ENCODE results near the gene CEBPA. TPM values are rescaled to one million over a fixed set of nuclear protein-coding genes. Genes with fewer than 3 reads are reported as not detected.
A peak's percentile ranks its signal among the peaks of the same experiment; 100 is the strongest.

The CEBPA gene
- polyA plus RNA-seq, 4 donors = 31.0 to 203 (median 58.2) TPM

- Histone ChIP-seq H3K36me3 (ENCODE audit: control insufficient read depth in 3 of 3, insufficient read depth in 2 of 3, low read depth in 1 of 3, low read length in 3 of 3) (no peaks in the 10 kb centered on the region), H3K4me1 (ENCODE audit: control insufficient read depth in 3 of 3, insufficient read depth in 2 of 3, low read depth in 1 of 3, low read length in 2 of 3) (no peaks in the 10 kb centered on the region), H3K27me3 (ENCODE audit: control insufficient read depth in 3 of 3, insufficient read depth in 3 of 3, low read length in 3 of 3) (peaks cover 0 to 2% (median 0%) of the 10 kb centered on the region in 3 donors), H3K9me3 (ENCODE audit: control insufficient read depth in 2 of 2, insufficient read depth in 1 of 2, low read depth in 1 of 2, low read length in 1 of 2) (no peaks in the 10 kb centered on the region), H3K4me3 (ENCODE audit: low read depth in 1 of 3, low read length in 3 of 3) (no peak overlapping the region), H3K27ac (ENCODE audit: low read depth in 1 of 3, low read length in 2 of 3) (no peak overlapping the region)
- DNase-seq (no peak), FAIRE-seq (no peak)
- WGBS, 3 donors = 92 to 93% (median 93%) methylated on average over 6 of the region's 6 CpGs
These were observed 42.8 kb upstream of the CEBPA start for GRCh38 chr19:33345163-33345562.

- H3K36me3 ChIP-seq (ENCODE audit: control insufficient read depth in 3 of 3, insufficient read depth in 2 of 3, low read depth in 1 of 3, low read length in 3 of 3) = no peaks in the 10 kb centered on the region
- WGBS, 3 donors = 62 to 65% (median 65%) methylated on average over 4 of the region's 4 CpGs
- no peak for FAIRE-seq
These were observed 42.2 kb upstream of the CEBPA start for GRCh38 chr19:33344573-33344925.

GRCh38 chr19:33343859-33344572 is 41.7 kb upstream of the CEBPA start:
- Histone ChIP-seq H3K27ac (ENCODE audit: low read depth in 1 of 3, low read length in 2 of 3) (no peak overlapping the region), H3K9me3 (ENCODE audit: control insufficient read depth in 2 of 2, insufficient read depth in 1 of 2, low read depth in 1 of 2, low read length in 1 of 2) (no peaks in the 10 kb centered on the region), H3K27me3 (ENCODE audit: control insufficient read depth in 3 of 3, insufficient read depth in 3 of 3, low read length in 3 of 3) (peaks cover 0 to 2% (median 0%) of the 10 kb centered on the region in 3 donors), H3K4me3 (ENCODE audit: low read depth in 1 of 3, low read length in 3 of 3) (no peak overlapping the region), H3K4me1 (ENCODE audit: control insufficient read depth in 3 of 3, insufficient read depth in 2 of 3, low read depth in 1 of 3, low read length in 2 of 3) (no peaks in the 10 kb centered on the region), H3K36me3 (ENCODE audit: control insufficient read depth in 3 of 3, insufficient read depth in 2 of 3, low read depth in 1 of 3, low read length in 3 of 3) (no peaks in the 10 kb centered on the region)
- 33 to 60% (median 55%) methylated on average over 12 of the region's 12 CpGs for WGBS, 3 donors
- no peak for FAIRE-seq
- DNase-seq = no peak

More at GRCh38 chr19:33344573-33344925, 42.2 kb upstream of the CEBPA start:
- Histone ChIP-seq H3K27ac (ENCODE audit: low read depth in 1 of 3, low read length in 2 of 3) (no peak overlapping the region), H3K4me1 (ENCODE audit: control insufficient read depth in 3 of 3, insufficient read depth in 2 of 3, low read depth in 1 of 3, low read length in 2 of 3) (no peaks in the 10 kb centered on the region), H3K9me3 (ENCODE audit: control insufficient read depth in 2 of 2, insufficient read depth in 1 of 2, low read depth in 1 of 2, low read length in 1 of 2) (no peaks in the 10 kb centered on the region), H3K4me3 (ENCODE audit: low read depth in 1 of 3, low read length in 3 of 3) (no peak overlapping the region), H3K27me3 (ENCODE audit: control insufficient read depth in 3 of 3, insufficient read depth in 3 of 3, low read length in 3 of 3) (peaks cover 0 to 2% (median 0%) of the 10 kb centered on the region in 3 donors)
- DNase-seq = no peak

- 75 to 96% (median 76%) methylated on average over 2 of the region's 2 CpGs for WGBS, 3 donors
- Histone ChIP-seq H3K27me3 (ENCODE audit: control insufficient read depth in 3 of 3, insufficient read depth in 3 of 3, low read length in 3 of 3) (peaks cover 0 to 2% (median 0%) of the 10 kb centered on the region in 3 donors), H3K9me3 (ENCODE audit: control insufficient read depth in 2 of 2, insufficient read depth in 1 of 2, low read depth in 1 of 2, low read length in 1 of 2) (no peaks in the 10 kb centered on the region), H3K27ac (ENCODE audit: low read depth in 1 of 3, low read length in 2 of 3) (no peak overlapping the region), H3K4me1 (ENCODE audit: control insufficient read depth in 3 of 3, insufficient read depth in 2 of 3, low read depth in 1 of 3, low read length in 2 of 3) (no peaks in the 10 kb centered on the region), H3K36me3 (ENCODE audit: control insufficient read depth in 3 of 3, insufficient read depth in 2 of 3, low read depth in 1 of 3, low read length in 3 of 3) (no peaks in the 10 kb centered on the region), H3K4me3 (ENCODE audit: low read depth in 1 of 3, low read length in 3 of 3) (no peak overlapping the region)
- FAIRE-seq (no peak), DNase-seq (no peak)
These were observed 41.0 kb upstream of the CEBPA start for GRCh38 chr19:33343301-33343700.

GRCh38 chr19:33340991-33341390 is 38.7 kb upstream of the CEBPA start:
- Histone ChIP-seq H3K4me1 (ENCODE audit: control insufficient read depth in 3 of 3, insufficient read depth in 2 of 3, low read depth in 1 of 3, low read length in 2 of 3) (peaks cover 0 to 5% (median 0%) of the 10 kb centered on the region in 3 donors), H3K36me3 (ENCODE audit: control insufficient read depth in 3 of 3, insufficient read depth in 2 of 3, low read depth in 1 of 3, low read length in 3 of 3) (no peaks in the 10 kb centered on the region), H3K9me3 (ENCODE audit: control insufficient read depth in 2 of 2, insufficient read depth in 1 of 2, low read depth in 1 of 2, low read length in 1 of 2) (no peaks in the 10 kb centered on the region), H3K27ac (ENCODE audit: low read depth in 1 of 3, low read length in 2 of 3) (no peak overlapping the region), H3K27me3 (ENCODE audit: control insufficient read depth in 3 of 3, insufficient read depth in 3 of 3, low read length in 3 of 3) (no peaks in the 10 kb centered on the region), H3K4me3 (ENCODE audit: low read depth in 1 of 3, low read length in 3 of 3) (no peak overlapping the region)
- WGBS, 3 donors = 23 to 50% (median 39%) methylated on average over 2 of the region's 2 CpGs
- no peak for FAIRE-seq
- no peak for DNase-seq

- Histone ChIP-seq H3K27me3 (ENCODE audit: control insufficient read depth in 3 of 3, insufficient read depth in 3 of 3, low read length in 3 of 3) (no peaks in the 10 kb centered on the region), H3K9me3 (ENCODE audit: control insufficient read depth in 2 of 2, insufficient read depth in 1 of 2, low read depth in 1 of 2, low read length in 1 of 2) (no peaks in the 10 kb centered on the region), H3K36me3 (ENCODE audit: control insufficient read depth in 3 of 3, insufficient read depth in 2 of 3, low read depth in 1 of 3, low read length in 3 of 3) (no peaks in the 10 kb centered on the region), H3K4me3 (ENCODE audit: low read depth in 1 of 3, low read length in 3 of 3) (no peak overlapping the region), H3K4me1 (ENCODE audit: control insufficient read depth in 3 of 3, insufficient read depth in 2 of 3, low read depth in 1 of 3, low read length in 2 of 3) (peaks cover 0 to 5% (median 0%) of the 10 kb centered on the region in 3 donors), H3K27ac (ENCODE audit: low read depth in 1 of 3, low read length in 2 of 3) (no peak overlapping the region)
- no peak for FAIRE-seq
- 77 to 80% (median 79%) methylated on average over 8 of the region's 8 CpGs for WGBS, 3 donors
- DNase-seq = no peak
These were observed 37.0 kb upstream of the CEBPA start for GRCh38 chr19:33339016-33339984.

- Histone ChIP-seq H3K9me3 (ENCODE audit: control insufficient read depth in 2 of 2, insufficient read depth in 1 of 2, low read depth in 1 of 2, low read length in 1 of 2) (no peaks in the 10 kb centered on the region), H3K27me3 (ENCODE audit: control insufficient read depth in 3 of 3, insufficient read depth in 3 of 3, low read length in 3 of 3) (no peaks in the 10 kb centered on the region), H3K4me1 (ENCODE audit: control insufficient read depth in 3 of 3, insufficient read depth in 2 of 3, low read depth in 1 of 3, low read length in 2 of 3) (peaks cover 0 to 5% (median 0%) of the 10 kb centered on the region in 3 donors), H3K4me3 (ENCODE audit: low read depth in 1 of 3, low read length in 3 of 3) (no peak overlapping the region), H3K27ac (ENCODE audit: low read depth in 1 of 3, low read length in 2 of 3) (no peak overlapping the region), H3K36me3 (ENCODE audit: control insufficient read depth in 3 of 3, insufficient read depth in 2 of 3, low read depth in 1 of 3, low read length in 3 of 3) (no peaks in the 10 kb centered on the region)
- WGBS, 3 donors = 82 to 97% (median 92%) methylated on average over 5 of the region's 5 CpGs
- FAIRE-seq (no peak), DNase-seq (no peak)
These were observed 33.1 kb upstream of the CEBPA start for GRCh38 chr19:33335446-33335845.

- DNase-seq (no peak), FAIRE-seq (peak; percentile 19)
- Histone ChIP-seq H3K4me3 (ENCODE audit: low read depth in 1 of 3, low read length in 3 of 3) (no peak overlapping the region), H3K27ac (ENCODE audit: low read depth in 1 of 3, low read length in 2 of 3) (no peak overlapping the region), H3K36me3 (ENCODE audit: control insufficient read depth in 3 of 3, insufficient read depth in 2 of 3, low read depth in 1 of 3, low read length in 3 of 3) (no peaks in the 10 kb centered on the region), H3K4me1 (ENCODE audit: control insufficient read depth in 3 of 3, insufficient read depth in 2 of 3, low read depth in 1 of 3, low read length in 2 of 3) (peaks cover 0 to 8% (median 0%) of the 10 kb centered on the region in 3 donors), H3K9me3 (ENCODE audit: control insufficient read depth in 2 of 2, insufficient read depth in 1 of 2, low read depth in 1 of 2, low read length in 1 of 2) (no peaks in the 10 kb centered on the region), H3K27me3 (ENCODE audit: control insufficient read depth in 3 of 3, insufficient read depth in 3 of 3, low read length in 3 of 3) (no peaks in the 10 kb centered on the region)
- 93 to 99% (median 95%) methylated on average over 3 of the region's 3 CpGs for WGBS, 3 donors
These were observed 31.9 kb upstream of the CEBPA start for GRCh38 chr19:33334271-33334670.
